HUES48 (cell line): ENCODE data around the gene GPANK1.

Experiments
- H3K27ac ChIP-seq: one replicate; pipeline ENCODE4 v1.7.0; 2013; ENCODE audit warnings: low read depth, low read length, inconsistent platforms
- H3K27me3 ChIP-seq: 2 replicates; pipeline ENCODE4 v1.6.1; 2013; ENCODE audit warnings: mild to moderate bottlenecking, low read length; ENCODE audit not compliant: control insufficient read depth, insufficient read depth
- H3K36me3 ChIP-seq: 2 replicates; pipeline ENCODE4 v1.6.1; 2013; ENCODE audit warnings: low read length; ENCODE audit not compliant: control insufficient read depth, insufficient read depth
- H3K4me1 ChIP-seq: 2 replicates; pipeline ENCODE4 v1.6.1; 2013; ENCODE audit warnings: mild to moderate bottlenecking, low read length; ENCODE audit not compliant: control insufficient read depth, insufficient read depth
- H3K4me3 ChIP-seq: 2 replicates; pipeline ENCODE4 v1.5.1; 2013; ENCODE audit warnings: mild to moderate bottlenecking, low read depth, low read length
- H3K9ac ChIP-seq: 2 replicates; pipeline ENCODE4 v1.6.1; 2013; ENCODE audit warnings: mild to moderate bottlenecking, low read depth, low read length, moderate library complexity
- H3K9me3 ChIP-seq: 2 replicates; pipeline ENCODE4 v1.6.1; 2013; ENCODE audit warnings: low read length; ENCODE audit not compliant: control insufficient read depth, insufficient read depth

Gene GPANK1

GRCh38 chr6:31676904-31677303 lies 12.1 kb upstream of the GPANK1 start:
- no peak overlapping the region for H3K4me3 ChIP-seq
- H3K9ac ChIP-seq = no peak overlapping the region

GRCh38 chr6:31676322-31676903 lies 11.6 kb upstream of the GPANK1 start:
- Histone ChIP-seq H3K9me3 (no peaks in the 10 kb centered on the region), H3K9ac (no peak overlapping the region), H3K27me3 (peaks cover 7% of the 10 kb centered on the region), H3K27ac (no peak overlapping the region), H3K36me3 (peaks cover 18% of the 10 kb centered on the region), H3K4me1 (0 out of 2 replicates have a peak, but pooled peaks cover 3% of the 10 kb centered on the region), H3K4me3 (no peak overlapping the region)

More at GRCh38 chr6:31676904-31677303, 12.1 kb upstream of the GPANK1 start:
- 0 out of 2 replicates have a peak, but pooled peaks cover 3% of the 10 kb centered on the region for H3K4me1 ChIP-seq
- peaks cover 11% of the 10 kb centered on the region for H3K27me3 ChIP-seq
- peaks cover 13% of the 10 kb centered on the region for H3K36me3 ChIP-seq
- H3K9me3 ChIP-seq = no peaks in the 10 kb centered on the region
- H3K27ac ChIP-seq = no peak overlapping the region

- no peak within 1 kb of the TSS for H3K9ac ChIP-seq
Observed at GRCh38 chr6:31669676-31670075, 4.9 kb upstream of the GPANK1 start, which contains the start of gene LY6G5B. Gene LY6G5B (plus strand): TSS chr6:31669976. CDS start chr6:31670951, 975 bp downstream.

GRCh38 chr6:31666337-31666965 lies 1.7 kb upstream of the GPANK1 start:
- H3K27me3 ChIP-seq = no peaks in the 10 kb centered on the region
- peak overlapping the region; percentile 61; the same call in 1 of the 2 replicates for H3K9ac ChIP-seq
- H3K27ac ChIP-seq = peak overlapping the region; percentile 84
- peaks cover 68% of the 10 kb centered on the region for H3K36me3 ChIP-seq
- H3K9me3 ChIP-seq = no peaks in the 10 kb centered on the region
- H3K4me1 ChIP-seq = peaks cover 12% of the 10 kb centered on the region
- H3K4me3 ChIP-seq = peak overlapping the region; percentile 98

More at GRCh38 chr6:31669676-31670075, 4.9 kb upstream of the GPANK1 start, which contains the start of gene LY6G5B:
- Histone ChIP-seq H3K27ac (no peak within 1 kb of the TSS), H3K4me1 (peaks cover 5% of the 10 kb centered on the region), H3K36me3 (peaks cover 60% of the 10 kb centered on the region), H3K27me3 (no peaks in the 10 kb centered on the region), H3K9me3 (no peaks in the 10 kb centered on the region), H3K4me3 (no peak within 1 kb of the TSS)

- H3K27ac ChIP-seq = peak within 1 kb of the TSS; percentile 99
- H3K36me3 ChIP-seq = peaks cover 61% of the 10 kb centered on the region
- no peaks in the 10 kb centered on the region for H3K27me3 ChIP-seq
- peaks cover 12% of the 10 kb centered on the region for H3K4me1 ChIP-seq
- H3K9me3 ChIP-seq = no peaks in the 10 kb centered on the region
- peak within 1 kb of the TSS; percentile 96 for H3K9ac ChIP-seq
- peak within 1 kb of the TSS; percentile 98 for H3K4me3 ChIP-seq
Observed at GRCh38 chr6:31665501-31666336, 922 bp upstream of the GPANK1 start, which contains the start of gene CSNK2B. Gene CSNK2B (plus strand): TSS chr6:31666080. CDS start chr6:31666832, 752 bp downstream.

GRCh38 chr6:31663961-31664789 lies 622 bp downstream of the GPANK1 start:
- Histone ChIP-seq H3K9ac (peak overlapping the region; percentile 96), H3K27me3 (no peaks in the 10 kb centered on the region), H3K4me1 (peaks cover 12% of the 10 kb centered on the region), H3K27ac (peak overlapping the region; percentile 99), H3K9me3 (no peaks in the 10 kb centered on the region), H3K4me3 (peak overlapping the region; percentile 98), H3K36me3 (peaks cover 45% of the 10 kb centered on the region)

- H3K27me3 ChIP-seq = no peaks in the 10 kb centered on the region
- no peak overlapping the region for H3K9ac ChIP-seq
- H3K9me3 ChIP-seq = no peaks in the 10 kb centered on the region
- peaks cover 37% of the 10 kb centered on the region for H3K36me3 ChIP-seq
- peak overlapping the region; percentile 99 for H3K27ac ChIP-seq
- H3K4me3 ChIP-seq = peak overlapping the region; percentile 98
- peaks cover 12% of the 10 kb centered on the region for H3K4me1 ChIP-seq
Observed at GRCh38 chr6:31663126-31663960, 1.5 kb downstream of the GPANK1 start.

GRCh38 chr6:31662124-31662723 lies 2.6 kb downstream of the GPANK1 start:
- peaks cover 30% of the 10 kb centered on the region for H3K36me3 ChIP-seq

GRCh38 chr6:31661262-31662123 lies 3.3 kb downstream of the GPANK1 start:
- peak overlapping the region; percentile 88 for H3K4me3 ChIP-seq

More at GRCh38 chr6:31662124-31662723, 2.6 kb downstream of the GPANK1 start:
- H3K4me3 ChIP-seq = no peak overlapping the region
- H3K9ac ChIP-seq = no peak overlapping the region
- peaks cover 12% of the 10 kb centered on the region for H3K4me1 ChIP-seq
- H3K27me3 ChIP-seq = no peaks in the 10 kb centered on the region
- no peak overlapping the region for H3K27ac ChIP-seq
- no peaks in the 10 kb centered on the region for H3K9me3 ChIP-seq

More at GRCh38 chr6:31661262-31662123, 3.3 kb downstream of the GPANK1 start:
- H3K9ac ChIP-seq = no peak overlapping the region; the same call in 1 of the 2 replicates
- H3K27me3 ChIP-seq = no peaks in the 10 kb centered on the region
- H3K4me1 ChIP-seq = peaks cover 7% of the 10 kb centered on the region; the same call in 1 of the 2 replicates
- peaks cover 32% of the 10 kb centered on the region for H3K36me3 ChIP-seq
- no peaks in the 10 kb centered on the region for H3K9me3 ChIP-seq
- H3K27ac ChIP-seq = peak overlapping the region; percentile 90
